ENCODE data around the gene SPOCD1. TPM values are rescaled to one million over a fixed set of nuclear protein-coding genes. Genes with fewer than 3 reads are reported as not detected.

SPOCD1 gene
- polyA plus RNA-seq, 1 experiment: 78.8 TPM

DNA sequence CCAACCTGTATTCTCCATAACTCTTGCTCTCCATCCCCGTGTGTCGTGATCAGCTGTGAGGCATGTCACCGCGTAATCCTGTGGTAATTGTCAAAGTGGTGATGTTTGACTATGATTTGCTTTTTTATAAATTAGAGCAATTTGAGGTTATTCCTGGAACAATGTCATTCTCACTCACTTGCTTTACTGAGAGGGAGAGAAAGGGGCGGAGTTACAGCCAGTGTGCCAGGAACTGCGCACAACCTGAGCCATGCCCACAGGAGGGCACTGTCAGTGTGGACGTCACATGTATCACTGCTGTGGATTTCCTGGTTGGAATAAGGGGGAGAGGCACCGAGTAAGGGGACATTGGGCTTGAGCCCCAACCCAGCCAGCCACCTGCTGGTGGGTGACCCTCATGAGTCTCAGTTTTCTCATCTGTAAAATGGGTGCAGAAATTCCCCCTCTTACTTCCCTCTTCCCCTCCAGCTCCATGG lies 58.6 kb downstream of the SPOCD1 start:
- TF ChIP-seq, protein P1, sequence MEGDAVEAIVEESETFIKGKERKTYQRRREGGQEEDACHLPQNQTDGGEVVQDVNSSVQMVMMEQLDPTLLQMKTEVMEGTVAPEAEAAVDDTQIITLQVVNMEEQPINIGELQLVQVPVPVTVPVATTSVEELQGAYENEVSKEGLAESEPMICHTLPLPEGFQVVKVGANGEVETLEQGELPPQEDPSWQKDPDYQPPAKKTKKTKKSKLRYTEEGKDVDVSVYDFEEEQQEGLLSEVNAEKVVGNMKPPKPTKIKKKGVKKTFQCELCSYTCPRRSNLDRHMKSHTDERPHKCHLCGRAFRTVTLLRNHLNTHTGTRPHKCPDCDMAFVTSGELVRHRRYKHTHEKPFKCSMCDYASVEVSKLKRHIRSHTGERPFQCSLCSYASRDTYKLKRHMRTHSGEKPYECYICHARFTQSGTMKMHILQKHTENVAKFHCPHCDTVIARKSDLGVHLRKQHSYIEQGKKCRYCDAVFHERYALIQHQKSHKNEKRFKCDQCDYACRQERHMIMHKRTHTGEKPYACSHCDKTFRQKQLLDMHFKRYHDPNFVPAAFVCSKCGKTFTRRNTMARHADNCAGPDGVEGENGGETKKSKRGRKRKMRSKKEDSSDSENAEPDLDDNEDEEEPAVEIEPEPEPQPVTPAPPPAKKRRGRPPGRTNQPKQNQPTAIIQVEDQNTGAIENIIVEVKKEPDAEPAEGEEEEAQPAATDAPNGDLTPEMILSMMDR (IDR thresholded peaks at IDR 0.05; ENCODE audit: low read depth, low read length): no peak
- H3K4me3 ChIP-seq (ENCODE audit: low read depth, low read length): no peak overlapping the region
- no peaks in the 10 kb centered on the region for H3K9me3 ChIP-seq (ENCODE audit: control insufficient read depth, insufficient read depth, low read length)
- no peak overlapping the region for H3K27ac ChIP-seq (ENCODE audit: low read depth, low read length)
- H3K27me3 ChIP-seq (ENCODE audit: control insufficient read depth, insufficient read depth, low read length): no peaks in the 10 kb centered on the region
- POLR2A ChIA-PET: interaction anchor here (0.6 kb wide), 1 partner anchor 54 kb away, joined by 3 read pairs; the partner anchor contains the start of gene COL16A1
- CTCF ChIA-PET: interaction anchor here (0.5 kb wide), 2 partner anchors 164 to 196 kb away, joined by 3 to 4 read pairs; no protein-coding TSS in a partner anchor
- no peak for DNase-seq (ENCODE audit: low read depth, low spot score)

DNA sequence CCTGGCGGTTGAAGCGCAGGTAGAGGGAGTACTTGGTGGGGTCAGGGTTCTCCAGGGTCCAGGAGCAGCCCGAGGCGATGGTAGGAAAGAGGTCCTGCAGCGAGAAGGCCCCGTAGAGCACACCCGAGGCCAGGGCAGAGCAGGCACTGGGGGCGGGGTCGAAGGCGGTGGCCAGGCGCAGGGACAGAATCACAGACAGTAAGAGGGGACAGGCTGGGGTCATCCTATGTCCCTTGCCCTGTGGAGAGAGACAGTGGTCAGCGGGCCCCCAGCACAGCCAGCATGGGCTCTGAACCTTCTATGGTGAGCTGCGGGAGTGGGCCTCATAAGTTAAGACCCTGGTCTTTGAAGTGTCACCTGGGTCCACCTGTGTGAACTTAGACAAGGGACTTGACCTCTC lies 59.2 kb downstream of the SPOCD1 start:
- DNase-seq (ENCODE audit: low read depth, low spot score): no peak
- CTCF ChIA-PET: interaction anchor here (0.5 kb wide), 1 partner anchor 163 kb away, joined by 4 read pairs; no protein-coding TSS in a partner anchor

DNA sequence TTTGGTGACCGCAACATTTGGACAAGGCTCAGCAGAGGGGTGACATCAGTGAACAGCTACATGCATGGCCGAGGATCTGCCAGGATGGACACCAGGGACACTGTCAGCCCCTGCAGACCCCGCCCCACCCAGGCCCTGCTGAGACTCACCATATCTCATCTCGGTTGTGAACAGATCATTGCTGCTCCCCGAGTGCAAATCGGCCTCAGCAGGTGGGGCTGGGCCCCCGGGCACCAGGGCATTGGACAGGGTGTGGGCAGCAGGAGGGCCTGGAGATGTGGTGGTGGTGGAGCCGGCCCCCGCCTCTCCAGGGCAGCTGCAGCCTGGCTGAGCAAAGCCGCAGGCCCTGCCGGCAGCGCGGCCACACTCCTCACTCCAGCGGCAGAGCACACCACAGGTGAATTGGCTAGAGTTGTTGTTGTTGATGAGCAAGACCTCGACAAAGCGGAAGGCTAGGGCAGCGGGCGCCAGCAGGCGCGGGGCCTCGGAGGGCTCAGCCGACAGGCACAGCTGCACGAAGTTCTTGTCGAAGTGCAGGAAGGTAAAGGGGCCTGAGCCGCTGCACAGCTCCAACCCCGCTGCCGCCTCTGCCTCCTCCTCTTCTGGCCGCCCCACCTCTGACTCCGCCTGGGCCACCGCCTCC lies 59.9 kb downstream of the SPOCD1 start:
- CTCF ChIA-PET: interaction anchor here (1.3 kb wide), 1 partner anchor 182 kb away, joined by 3 read pairs; the partner anchor contains the start of gene PTP4A2
- Histone ChIP-seq H3K9me3 (ENCODE audit: control insufficient read depth, insufficient read depth, low read length) (no peaks in the 10 kb centered on the region), H3K27ac (ENCODE audit: low read depth, low read length) (no peak overlapping the region), H3K27me3 (ENCODE audit: control insufficient read depth, insufficient read depth, low read length) (no peaks in the 10 kb centered on the region), H3K4me3 (ENCODE audit: low read depth, low read length) (no peak overlapping the region)
- TF ChIP-seq, protein P1 (IDR thresholded peaks at IDR 0.05; ENCODE audit: low read depth, low read length): no peak
- POLR2A ChIA-PET: no interaction called here
- no peak for DNase-seq (ENCODE audit: low read depth, low spot score)

More for the DNA sequence above, 59.2 kb downstream of the SPOCD1 start:
- Histone ChIP-seq H3K27ac (ENCODE audit: low read depth, low read length) (no peak overlapping the region), H3K4me3 (ENCODE audit: low read depth, low read length) (no peak overlapping the region), H3K9me3 (ENCODE audit: control insufficient read depth, insufficient read depth, low read length) (no peaks in the 10 kb centered on the region), H3K27me3 (ENCODE audit: control insufficient read depth, insufficient read depth, low read length) (no peaks in the 10 kb centered on the region)
- TF ChIP-seq, protein P1 (IDR thresholded peaks at IDR 0.05; ENCODE audit: low read depth, low read length): no peak
- POLR2A ChIA-PET: no interaction called here

DNA sequence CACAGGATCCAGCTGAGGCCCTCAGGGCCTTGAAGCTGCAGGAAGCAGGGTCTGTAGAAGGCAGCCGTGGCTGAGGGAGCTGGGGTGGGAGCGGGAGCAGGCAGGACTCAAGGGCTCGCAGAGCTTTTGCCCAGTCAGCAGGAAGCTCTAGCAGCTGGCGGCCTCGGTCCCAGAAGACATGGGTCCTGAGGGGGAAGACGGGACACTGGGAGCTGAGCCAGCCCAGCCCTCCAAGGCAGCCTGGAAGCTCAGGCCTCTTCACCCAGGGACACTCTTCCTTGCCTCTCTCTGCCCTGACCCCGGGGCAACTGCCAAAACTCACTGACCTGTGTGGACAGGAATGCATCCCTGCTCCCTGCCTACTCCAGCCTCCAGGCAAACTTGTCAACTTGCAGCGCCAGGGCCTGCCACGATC lies 60.6 kb downstream of the SPOCD1 start:
- POLR2A ChIA-PET: interaction anchor here (1.0 kb wide), 1 partner anchor 34 kb away, joined by 3 read pairs; no protein-coding TSS in a partner anchor
- TF ChIP-seq, protein P1 (IDR thresholded peaks at IDR 0.05; ENCODE audit: low read depth, low read length): no peak
- DNase-seq (ENCODE audit: low read depth, low spot score): no peak
- no peaks in the 10 kb centered on the region for H3K9me3 ChIP-seq (ENCODE audit: control insufficient read depth, insufficient read depth, low read length)
- no peak overlapping the region for H3K27ac ChIP-seq (ENCODE audit: low read depth, low read length)
- no peaks in the 10 kb centered on the region for H3K27me3 ChIP-seq (ENCODE audit: control insufficient read depth, insufficient read depth, low read length)
- CTCF ChIA-PET: interaction anchor here (1.3 kb wide), 1 partner anchor 183 kb away, joined by 3 read pairs; the partner anchor contains the start of gene PTP4A2
- H3K4me3 ChIP-seq (ENCODE audit: low read depth, low read length): no peak overlapping the region

DNA sequence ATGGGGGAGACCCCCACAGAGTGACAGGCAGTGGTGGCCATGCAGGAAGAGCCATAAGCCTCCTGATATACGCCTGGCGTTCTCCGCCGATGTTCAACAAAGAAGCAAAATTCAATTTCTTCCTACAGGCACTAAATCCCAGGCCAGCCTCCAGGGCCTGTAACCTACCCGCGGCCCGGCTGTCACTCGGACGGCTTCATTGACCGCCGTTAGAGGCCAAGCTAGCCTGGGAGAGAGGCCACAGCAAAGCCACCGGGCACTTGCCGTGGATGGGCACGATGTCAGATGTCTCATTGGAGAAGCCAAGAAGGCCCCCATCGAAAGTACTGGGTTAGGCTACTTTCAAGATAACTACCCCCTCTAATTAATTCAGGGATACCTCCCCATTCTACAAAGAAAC lies 61.4 kb downstream of the SPOCD1 start:
- Histone ChIP-seq H3K27me3 (ENCODE audit: control insufficient read depth, insufficient read depth, low read length) (no peaks in the 10 kb centered on the region), H3K9me3 (ENCODE audit: control insufficient read depth, insufficient read depth, low read length) (no peaks in the 10 kb centered on the region), H3K4me3 (ENCODE audit: low read depth, low read length) (no peak overlapping the region), H3K27ac (ENCODE audit: low read depth, low read length) (no peak overlapping the region)
- DNase-seq (ENCODE audit: low read depth, low spot score): no peak
- ChIA-PET CTCF (interaction anchor here (1.2 kb wide), 1 partner anchor 38 kb away, joined by 4 read pairs; no protein-coding TSS in a partner anchor), POLR2A (interaction anchor here (0.9 kb wide), 1 partner anchor 34 kb away, joined by 3 read pairs; no protein-coding TSS in a partner anchor)
- TF ChIP-seq, protein P1 (IDR thresholded peaks at IDR 0.05; ENCODE audit: low read depth, low read length): no peak

Data from AG04450 (cell line).